ENCODE results near the gene SAPCD2.
"Not testable (repeated sequence)": the region's sequence is repeated elsewhere in the genome, so short reads cannot be mapped to it uniquely, and the experiment has no call there.

Gene SAPCD2

GRCh38 chr9:137063311-137064026 lies 6.9 kb downstream of the SAPCD2 start:
- DNase-seq = no peak

DNA sequence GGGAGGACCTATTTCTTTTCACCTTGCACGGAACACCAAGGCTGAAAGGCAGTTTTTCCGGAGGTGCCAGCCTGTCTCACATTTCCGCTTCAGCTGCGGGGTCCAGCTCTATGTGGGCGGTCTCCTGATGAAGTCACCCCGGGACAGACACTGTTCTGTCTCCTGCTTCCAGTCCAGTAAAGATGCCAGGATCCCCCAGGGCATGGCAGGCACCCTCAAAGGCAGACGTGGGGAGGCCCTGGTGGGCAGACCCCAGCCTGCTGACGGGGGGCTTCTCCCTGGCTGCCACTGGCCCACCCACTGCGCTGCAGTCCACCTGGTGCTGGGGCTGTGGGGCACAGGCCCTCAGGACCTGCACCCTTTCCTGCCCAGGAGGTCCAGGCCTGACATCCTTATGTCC lies 7.6 kb downstream of the SAPCD2 start:
- not testable (repeated sequence) for DNase-seq

DNA sequence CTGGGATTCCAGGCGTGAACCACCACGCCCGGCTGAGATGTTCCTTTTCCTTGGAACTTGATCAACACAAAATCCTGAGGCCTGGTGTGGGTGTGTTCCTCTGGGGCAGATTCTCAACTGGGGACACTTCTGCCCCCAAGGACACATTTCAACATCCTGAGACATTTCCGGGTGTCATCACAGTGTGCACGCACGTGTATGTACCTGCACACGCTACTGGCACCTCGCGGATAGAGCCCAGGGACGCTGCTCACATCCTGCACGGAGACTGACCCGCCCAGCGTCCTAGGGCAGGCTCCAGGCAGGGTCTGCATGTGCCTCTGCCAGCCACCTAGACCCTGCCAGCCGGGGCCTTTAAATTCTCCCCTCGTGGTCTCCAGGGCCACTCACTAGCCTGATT lies 8.0 kb downstream of the SAPCD2 start:
- DNase-seq = no peak

GRCh38 chr9:137058521-137059234 lies 11.7 kb downstream of the SAPCD2 start:
- DNase-seq = no peak

DNA sequence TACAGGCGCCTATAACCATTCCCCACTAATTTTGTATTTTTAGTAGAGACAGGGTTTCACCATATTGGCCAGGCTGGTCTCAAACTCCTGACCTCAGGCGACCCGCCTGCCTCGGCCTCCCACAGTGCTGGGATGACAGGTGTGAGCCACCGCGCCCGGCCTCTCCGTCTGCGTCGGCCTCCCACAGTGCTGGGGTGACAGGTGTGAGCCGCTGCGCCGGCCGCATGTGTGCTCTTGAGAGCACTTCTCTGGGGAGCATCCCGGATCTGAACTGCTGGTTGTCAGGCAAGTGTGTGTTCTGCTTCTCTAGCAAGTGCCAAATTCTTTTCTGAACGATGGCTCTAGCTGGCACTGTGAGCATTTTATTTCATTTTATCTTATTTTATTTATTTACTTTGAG lies 12.8 kb downstream of the SAPCD2 start:
- no peak for DNase-seq

DNA sequence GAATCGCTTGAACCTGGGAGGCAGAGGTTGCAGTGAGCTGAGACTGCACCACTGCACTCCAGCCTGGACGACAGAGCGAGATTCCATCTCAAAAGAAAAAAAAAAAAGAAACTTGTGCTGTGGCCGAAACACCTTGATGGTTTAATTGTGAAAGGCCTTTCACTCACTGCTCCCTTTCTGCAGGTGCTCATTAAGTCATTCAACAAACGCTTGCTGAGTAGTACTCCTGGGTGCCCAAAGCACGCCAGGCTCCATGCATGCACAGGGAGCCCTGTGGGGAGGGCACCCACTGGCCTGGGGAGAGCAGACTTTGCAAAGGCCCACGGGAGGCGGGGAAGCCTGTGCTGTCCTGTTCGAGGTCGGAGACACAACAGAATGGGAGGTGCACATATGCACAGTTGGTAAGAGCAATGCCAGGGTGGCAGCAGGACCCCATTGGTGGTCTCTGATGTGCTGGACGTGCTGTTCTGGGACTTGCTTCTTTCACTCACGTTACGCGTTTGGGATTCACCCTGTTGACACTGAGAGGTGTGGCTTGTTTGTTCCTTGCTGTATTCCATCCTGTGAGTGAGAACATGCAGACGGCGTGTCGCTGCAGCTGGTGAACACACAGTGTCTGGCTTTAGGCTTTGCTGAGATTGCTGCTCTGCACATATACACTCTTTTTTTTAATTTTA lies 13.5 kb downstream of the SAPCD2 start:
- no peak for DNase-seq

- DNase-seq = no peak
These were observed 14.7 kb downstream of the SAPCD2 start for GRCh38 chr9:137055385-137056364.

DNA sequence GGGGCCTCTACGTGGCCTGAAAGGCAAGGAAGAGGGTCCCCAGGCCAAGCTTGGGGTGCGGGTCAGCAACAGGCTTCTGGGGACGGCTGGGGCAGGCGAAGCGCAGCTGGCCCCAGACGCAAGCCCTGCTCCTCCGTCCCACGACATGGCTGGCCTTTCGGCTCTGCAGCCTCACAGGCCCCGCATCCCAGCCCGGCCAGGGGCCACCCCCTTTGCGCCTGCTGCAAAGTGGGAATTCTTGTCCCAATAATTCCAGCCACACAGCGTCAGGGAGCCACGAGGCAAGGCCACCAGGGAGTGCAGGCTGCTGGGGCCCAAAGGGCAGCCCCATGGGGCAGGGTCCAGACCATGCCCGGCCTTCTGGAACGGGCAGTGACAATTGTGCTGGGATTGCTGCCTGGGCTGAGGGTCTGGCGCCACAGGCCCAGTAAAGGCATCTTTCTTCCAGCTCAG lies 15.4 kb downstream of the SAPCD2 start:
- DNase-seq = no peak

GRCh38 chr9:137053944-137054931 lies 16.1 kb downstream of the SAPCD2 start, which contains the start of gene ENTPD2:
TSS of gene ENTPD2 (minus strand) at chr9:137054061. CDS start at chr9:137053997, 64 bp downstream.
- DNase-seq = no peak

DNA sequence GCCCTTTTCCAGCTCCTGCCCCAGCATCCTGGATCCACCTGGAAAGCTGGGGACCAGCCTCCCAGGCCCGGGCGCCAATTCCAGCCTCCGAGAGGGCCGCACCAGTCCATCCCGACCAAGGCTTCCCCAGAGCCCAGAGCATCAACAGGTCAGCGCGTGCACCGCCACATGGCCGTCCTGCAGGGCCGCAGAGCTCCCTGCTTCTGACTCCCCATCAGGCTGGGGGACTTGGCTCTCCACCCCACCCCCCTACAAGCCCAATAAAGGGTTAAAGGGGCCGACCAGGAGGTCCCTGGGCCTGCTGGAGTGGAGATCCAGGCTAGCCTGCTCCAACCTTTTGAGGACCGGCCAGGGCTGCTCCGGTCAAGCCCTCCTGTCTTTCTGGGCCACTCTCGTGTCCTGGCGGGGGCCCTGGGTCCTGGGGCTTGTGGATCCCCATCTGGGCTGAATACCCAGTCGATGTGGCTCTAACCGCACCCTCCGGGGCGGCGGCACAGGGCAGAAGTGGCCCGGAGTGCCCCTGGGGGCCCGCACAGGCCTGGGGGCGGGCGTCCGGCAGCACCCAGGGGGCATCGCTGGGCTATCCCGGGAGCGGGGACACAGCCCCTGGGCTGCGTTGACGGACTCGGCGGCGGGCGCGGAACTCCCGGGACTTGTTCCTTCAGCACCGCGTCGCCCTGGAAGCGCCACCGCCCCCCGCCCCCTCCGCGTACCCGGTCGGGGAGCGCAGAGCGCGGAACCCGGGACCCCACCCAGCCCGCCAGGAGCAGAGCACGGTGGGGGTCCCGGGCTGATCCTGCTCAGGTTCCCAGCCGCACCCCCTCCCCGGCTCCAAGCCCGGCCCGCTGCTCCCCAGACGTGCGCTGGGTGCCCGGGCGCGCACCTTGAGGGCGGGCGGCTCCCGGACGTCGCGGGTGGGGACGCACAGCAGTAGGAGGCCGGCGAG lies 17.1 kb downstream of the SAPCD2 start:
- DNase-seq = no peak

GRCh38 chr9:137052293-137052692 lies 18.1 kb downstream of the SAPCD2 start:
- DNase-seq = no peak

DNA sequence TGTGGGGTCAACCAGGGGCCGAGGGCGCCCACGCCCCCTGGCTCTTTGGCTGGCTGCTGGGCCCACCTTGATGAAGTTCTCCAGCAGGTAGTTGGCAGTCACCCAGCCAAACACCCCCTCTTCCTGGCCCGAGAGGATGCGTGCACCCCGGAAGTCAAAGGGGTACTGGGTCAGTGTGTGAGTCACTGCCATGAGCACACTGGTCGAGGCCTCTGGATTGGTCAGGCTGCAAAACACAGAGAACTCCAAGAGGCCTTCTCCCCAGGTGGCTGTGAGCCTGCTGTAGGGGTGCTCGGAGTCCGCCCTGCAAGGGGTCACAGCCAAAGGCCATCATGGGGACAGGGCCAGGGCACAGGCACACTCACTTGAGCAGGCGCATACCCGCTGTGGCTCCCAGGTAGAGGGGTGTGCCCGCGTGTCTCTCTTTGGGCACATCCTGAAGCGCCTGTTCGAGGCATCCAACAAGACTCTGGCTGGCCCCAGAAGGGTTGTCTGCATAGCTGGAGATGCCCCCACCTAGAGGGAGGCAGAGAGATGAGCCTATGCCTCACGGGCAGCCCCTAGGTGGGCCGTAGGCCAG lies 19.1 kb downstream of the SAPCD2 start:
- DNase-seq = no peak

DNA sequence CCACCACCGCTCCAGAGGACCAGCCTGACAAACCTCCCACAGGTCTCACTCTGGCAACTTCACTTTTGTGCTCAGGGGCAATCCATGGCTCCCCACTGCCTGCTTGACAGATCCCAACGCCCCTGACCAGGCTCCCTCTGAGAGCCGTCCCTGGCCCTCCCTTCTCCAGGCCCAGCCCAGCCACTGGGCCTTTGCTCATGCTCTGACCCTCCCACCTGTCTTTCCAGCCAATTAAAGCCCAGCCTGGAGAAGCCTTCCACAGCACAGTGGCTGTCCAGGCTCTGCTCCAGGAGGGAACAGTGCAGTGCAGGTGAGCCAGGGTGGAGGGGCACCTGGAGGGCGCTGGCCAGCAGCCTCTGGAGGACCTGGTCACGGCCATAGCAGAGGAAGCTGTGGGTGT lies 19.8 kb downstream of the SAPCD2 start:
- DNase-seq = no peak

GRCh38 chr9:137049544-137050449 lies 20.6 kb downstream of the SAPCD2 start:
- DNase-seq = peak; percentile 48

- DNase-seq = no peak
These were observed 21.5 kb downstream of the SAPCD2 start for GRCh38 chr9:137048655-137049543.

- peak; percentile 74 for DNase-seq
These were observed 24.1 kb downstream of the SAPCD2 start, which contains the start of gene NPDC1 for GRCh38 chr9:137046088-137046787. TSS of gene NPDC1 (minus strand) at chr9:137046177. CDS start at chr9:137045989, 188 bp downstream.
